HG02938 (cell line): Measurements from ENCODE around the gene KANSL3.
"Not testable (repeated sequence)": the region's sequence is repeated elsewhere in the genome, so short reads cannot be mapped to it uniquely, and the experiment has no call there.

Experiments used
- ATAC-seq: cut with Tn5 transposase; IDR thresholded peaks from one replicate; pipeline ENCODE4 v1.9.1; 2021; ENCODE audit warnings: mild to moderate bottlenecking, moderate library complexity; ENCODE audit not compliant: unreplicated experiment

The KANSL3 gene

DNA sequence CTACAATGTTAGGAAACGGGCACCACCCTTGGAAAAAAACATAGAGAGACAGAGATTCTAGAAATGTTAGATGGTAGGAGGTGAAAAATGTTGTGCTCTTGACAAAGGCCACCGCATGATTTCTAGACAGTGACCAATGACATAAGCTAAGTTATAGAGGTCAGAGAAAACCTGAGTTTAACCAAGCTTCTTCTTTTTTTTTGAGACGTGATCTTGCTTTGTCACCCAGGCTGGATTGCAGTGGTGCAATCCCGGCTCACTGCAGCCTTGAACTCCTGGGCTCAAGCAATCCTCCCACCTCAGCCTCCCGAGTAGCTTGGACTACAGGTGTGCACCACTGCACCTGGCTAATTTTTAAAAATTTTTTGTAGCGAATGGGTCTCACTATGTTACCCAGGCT lies 17.4 kb upstream of the KANSL3 start:
- no peak for ATAC-seq

DNA sequence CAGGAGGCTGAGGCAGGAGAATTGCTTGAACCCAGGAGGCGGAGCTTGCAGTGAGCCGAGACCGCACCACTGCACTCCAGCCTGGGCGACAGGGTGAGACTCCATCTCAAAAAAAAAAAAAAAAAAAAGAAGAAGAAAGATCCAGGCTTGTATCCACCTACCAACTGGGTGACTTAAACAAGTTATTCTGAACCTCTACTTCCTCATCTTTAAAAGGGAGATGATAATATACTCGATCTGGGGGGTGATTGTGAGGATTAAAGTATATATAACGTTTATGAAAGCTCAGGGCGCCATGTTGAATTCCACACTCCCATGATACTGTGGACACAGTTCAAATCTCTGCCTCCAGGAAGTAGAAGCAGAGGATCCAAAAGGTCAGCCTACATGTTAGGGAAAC lies 16.7 kb upstream of the KANSL3 start:
- not testable (repeated sequence) for ATAC-seq

DNA sequence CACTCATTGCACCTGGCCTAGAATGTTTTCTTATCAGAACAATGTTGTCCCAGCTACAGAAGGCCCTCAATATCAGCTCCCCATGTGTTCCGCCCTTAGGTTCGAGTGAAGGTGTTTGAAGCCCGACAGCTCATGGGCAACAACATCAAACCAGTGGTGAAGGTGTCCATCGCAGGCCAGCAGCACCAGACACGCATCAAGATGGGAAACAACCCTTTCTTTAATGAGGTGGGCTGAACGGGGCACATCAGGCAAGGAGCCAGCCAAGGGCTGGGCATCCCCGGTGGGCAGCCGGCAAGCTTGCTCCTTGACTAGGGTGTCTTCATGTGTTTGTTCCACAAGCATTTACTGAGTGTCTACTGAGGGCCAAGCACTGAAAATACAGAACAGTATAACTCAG lies 13.7 kb upstream of the KANSL3 start:
- ATAC-seq: no peak

DNA sequence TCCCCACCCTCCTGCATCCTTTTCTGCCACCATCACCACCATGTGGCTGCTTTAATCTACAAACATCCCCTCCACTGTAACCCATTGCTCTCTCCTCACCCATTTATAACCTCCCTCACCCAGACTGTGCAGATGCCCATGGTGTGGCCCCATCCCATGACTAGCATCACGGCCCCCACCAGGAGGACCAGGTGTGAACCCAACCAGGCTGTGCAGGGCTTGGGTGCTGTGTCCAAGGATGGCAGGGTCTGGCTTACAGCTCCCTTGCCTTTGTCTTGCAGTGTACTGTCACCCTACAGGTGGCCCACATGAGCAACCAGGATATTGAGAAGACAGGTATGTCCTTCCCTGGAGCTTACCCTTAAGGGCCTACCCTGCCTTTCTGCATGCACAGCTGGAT lies 11.2 kb upstream of the KANSL3 start:
- ATAC-seq: no peak

DNA sequence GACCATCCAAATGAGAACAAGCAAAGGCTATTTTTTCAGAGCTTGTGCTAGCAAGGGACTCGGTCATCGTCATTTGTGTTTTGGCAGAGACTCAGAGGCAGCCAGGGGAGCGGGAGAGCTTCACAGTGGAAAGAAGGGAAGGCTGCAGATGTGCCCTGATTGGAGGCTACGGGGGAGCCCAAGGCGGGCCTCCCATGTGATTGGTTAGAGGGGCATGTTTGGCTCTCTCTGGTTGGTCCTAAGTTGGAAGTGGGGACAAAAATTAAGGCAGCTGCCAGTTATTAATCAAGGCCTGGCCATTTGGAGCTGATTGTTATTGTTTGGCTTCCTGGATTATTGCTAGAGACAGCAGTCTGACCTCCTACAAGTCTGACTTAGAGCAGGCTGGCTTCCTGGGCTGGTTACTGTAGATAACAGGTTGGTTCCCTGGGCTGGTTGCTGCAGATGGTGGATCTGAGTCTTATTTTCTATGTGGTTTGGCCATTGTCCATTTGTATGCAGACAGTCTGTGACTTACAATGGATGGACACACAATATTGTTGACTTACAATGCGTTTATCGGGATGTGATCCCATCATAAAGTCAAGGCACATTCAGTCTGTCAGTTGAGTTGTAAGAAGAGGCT lies 10.3 kb upstream of the KANSL3 start:
- no peak for ATAC-seq

DNA sequence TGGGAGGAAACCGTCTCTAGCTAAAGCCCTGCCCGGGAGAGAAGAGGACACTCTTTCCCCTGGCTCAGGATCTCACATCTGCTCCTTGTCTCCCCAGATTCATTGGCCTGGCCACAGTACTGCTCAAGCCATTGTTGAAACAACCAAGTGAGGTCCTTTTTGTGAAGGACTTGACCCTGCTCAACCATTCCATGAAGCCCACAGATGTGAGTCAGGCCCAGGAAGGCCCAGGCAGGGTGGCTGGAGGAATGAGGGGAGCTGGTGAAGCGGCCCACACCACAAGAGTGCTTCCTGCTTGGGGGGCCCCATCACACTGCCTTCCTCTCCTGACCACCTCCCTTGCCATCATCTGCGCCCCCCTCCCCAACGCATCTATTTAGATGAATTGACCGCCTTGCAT lies 9.6 kb upstream of the KANSL3 start:
- ATAC-seq: no peak

DNA sequence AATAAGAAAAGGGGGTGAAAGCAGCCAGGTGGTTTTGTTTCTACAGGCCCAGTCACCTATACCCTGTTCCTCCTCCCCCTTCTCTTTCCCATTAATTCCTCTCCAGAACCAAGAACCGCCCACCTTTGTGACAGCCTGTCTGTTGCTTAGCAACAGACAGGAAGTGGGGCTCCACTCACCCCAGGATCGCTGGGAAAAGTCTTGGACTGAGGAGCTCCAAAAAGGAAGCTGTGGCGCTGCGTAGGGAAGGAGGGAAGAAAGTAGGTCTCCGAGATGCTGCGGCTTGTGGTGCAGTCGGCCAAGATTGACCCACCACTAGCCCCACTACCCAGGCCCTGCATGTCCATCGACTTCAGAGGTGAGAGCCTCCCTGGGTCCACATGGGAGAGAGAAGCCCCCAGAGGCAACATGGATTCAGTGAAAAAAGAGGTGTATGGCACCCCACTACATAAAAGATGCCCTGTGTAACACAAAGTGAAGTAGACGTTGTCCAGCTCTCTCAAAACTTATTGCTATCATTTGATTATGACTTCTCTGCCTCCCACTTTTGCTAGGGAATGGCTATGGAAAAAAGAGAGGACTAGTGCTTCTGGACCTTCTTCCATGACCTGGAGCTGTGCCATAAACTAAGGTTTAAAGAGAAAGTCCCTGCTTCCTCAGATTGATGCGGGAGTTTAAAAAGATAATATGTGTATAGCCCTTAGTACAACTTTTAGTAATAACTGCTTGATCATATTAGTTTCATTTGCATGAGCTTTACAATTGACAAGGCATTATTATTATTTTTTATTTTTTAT lies 4.7 kb upstream of the KANSL3 start, which contains the start of gene FER1L5:
Gene FER1L5, plus strand, starts transcription at position 201 of the 797 bp plus-strand sequence. Its CDS starts 73 bp downstream, at position 274.
- no peak for ATAC-seq

DNA sequence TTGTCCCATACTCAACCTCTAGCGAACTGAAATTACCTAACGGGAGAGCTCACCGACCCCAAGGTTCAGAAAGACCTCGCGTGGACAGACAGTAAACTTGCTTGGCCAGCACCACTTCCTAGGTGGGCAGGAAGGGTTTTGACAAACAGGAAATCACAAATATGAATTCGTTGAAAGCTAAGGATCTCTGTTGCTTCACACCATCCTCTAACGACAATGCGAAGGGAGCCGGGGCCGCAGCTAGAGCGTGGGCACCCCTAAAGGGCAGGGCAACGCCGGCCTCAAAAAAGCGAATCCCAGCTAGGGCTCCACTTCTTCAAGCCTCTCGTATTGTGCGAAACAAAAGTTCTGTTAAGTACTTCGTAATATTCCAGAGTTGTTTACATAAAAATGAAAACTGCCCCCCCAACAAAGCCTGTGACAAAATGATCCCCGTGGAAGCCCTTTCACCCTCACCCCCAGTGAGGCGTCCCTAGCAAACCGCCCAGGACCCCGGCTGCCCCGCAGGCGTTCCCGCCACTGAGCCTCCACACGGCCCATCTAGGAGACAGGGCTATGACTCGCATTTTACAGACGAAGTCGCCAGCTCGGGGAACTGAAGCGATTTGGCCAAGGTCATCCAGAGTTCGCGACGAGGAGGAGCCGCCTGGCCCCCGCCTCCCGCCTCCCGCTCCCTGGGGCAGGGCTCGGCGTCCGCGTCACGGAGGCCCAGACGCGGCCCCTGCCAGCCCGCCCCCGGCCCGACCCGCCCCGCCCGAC lies 548 bp downstream of the KANSL3 start:
- ATAC-seq: peak; percentile 61

DNA sequence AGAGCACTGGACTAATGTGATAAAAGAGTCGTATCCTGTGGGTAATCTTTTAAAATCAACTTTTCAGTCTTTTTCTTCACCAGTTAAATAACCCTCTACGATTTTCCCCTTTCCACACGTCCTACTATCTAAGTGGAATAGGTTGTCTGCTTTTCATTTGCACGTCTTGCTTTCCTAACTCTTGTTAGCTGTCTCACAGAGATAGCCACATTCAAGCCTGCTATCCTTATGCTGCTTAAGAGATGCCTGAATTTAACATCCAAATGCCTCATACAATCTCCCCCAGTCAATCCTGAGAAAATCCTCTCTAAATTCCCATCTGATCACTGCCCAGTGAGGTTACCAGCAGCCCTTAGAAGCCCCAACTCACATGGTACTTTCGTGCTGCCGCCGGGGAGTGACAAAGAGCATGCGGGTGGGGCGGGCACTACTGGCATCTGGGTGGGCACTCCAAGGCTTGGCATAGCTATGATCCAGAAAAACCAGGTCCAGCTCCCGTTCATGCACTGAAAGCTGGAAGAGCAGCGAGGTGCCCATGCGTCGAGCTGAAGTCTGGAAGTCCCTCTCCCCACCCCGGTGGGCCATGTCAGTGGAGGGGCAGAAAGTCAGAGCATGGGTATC lies 1.5 kb downstream of the KANSL3 start:
- no peak for ATAC-seq

DNA sequence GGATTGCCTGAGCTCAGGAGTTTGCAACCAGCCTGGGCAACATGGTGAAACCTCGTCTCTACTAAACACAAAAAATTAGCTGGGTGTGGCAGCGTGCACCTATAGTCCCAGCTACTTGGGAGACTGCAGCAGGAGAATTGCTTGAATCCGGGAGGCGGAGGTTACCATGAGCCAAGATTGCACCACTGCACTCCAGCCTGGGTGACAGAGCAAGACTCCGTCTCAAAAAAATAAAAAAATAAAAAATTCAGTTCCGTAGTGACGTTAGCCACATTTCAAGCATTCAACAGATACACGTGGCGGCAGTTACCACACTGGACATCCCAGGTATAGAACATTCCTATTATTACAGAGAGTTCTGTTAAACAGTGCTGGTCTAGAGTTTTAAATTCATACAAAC lies 4.5 kb downstream of the KANSL3 start:
- no peak for ATAC-seq

DNA sequence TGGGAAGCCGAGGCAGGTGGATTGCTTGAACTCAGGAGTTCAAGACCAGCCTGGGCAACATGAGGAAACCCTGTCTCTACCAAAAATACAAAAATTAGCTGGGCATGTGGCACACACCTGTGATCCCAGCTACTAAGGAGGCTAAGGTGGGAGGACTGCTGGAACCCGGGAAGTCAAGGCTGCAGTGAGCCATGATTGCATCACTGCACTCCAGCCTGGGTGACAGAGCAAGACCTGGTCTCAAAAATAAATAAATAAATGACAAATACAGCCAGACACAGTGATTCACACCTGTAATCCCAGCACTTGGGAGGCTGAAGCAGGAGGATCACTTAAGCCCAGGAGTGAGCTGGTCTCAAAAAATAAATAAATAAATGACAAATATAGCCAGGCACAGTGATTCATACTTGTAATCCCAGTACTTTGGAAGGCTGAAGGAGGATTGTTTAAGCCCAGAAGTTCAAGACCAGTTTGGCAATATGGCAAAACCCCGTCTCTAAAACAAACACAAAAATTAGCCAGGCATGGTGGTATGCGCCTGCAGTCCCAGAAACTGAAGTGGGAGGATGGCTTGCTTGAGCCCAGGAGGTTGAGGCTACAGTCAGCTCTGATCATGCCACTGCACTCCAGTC lies 6.2 kb downstream of the KANSL3 start:
- no peak for ATAC-seq

DNA sequence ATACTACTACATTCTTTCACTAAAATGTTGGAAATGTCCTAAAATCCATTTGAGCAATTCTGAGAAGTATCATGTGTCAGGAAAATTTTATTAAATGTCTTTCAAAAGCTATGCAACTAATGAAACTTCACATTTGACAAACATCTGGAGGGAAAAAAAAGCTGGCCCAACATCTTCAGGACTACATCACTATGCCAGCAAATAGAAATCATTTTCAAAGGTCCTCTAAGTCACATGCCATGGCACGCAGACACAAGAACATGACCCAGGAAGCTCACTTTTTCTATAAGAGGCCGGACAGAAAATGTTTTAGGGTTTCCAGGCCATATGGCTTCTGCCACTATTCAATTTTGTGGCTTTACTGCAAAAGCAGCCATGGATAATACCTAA lies 11.6 kb downstream of the KANSL3 start:
- no peak for ATAC-seq

DNA sequence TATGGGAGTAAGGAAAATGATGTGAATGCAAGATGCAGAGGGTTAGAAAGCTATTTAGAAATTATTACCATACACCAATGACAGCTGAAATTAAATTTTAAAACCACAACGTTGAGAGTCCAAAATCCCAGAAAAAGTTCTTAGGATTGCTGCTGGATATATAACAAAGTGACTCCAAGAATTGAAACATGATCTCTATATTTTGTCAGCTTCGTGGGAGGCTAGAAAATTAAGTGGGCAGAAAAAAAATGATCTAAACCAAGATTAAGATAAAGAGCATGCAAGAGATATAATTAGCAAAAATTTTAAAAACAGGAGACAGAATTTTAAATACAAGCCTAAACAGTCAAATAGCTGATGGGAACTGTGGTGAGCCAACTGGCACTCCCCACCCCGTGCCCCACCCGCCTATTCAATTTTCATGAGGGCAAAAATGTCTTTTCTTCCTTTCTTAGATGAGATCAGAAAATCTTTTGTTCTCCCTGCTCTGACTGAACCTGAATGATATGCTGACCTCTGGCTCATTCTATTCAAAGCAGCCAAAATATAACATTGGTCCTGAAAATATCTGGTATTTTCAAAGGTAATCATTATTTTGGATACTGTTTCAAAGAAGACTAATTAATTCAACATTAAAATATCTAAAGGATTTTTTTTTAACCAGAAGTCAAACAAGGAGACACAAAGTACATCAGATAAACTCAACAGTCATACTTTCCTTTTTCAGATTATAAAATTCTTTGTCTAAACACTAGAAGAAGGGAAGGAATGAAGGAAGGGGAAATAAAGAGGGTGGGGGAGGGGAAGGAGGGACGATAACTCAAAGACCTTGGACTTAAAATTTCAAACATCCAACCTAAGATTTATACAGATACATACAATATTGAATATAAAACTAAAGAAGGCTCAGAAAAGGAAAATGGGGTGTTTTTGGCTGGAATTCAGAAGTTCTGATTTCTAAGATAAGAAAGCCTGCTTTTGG lies 12.2 kb downstream of the KANSL3 start:
- no peak for ATAC-seq

DNA sequence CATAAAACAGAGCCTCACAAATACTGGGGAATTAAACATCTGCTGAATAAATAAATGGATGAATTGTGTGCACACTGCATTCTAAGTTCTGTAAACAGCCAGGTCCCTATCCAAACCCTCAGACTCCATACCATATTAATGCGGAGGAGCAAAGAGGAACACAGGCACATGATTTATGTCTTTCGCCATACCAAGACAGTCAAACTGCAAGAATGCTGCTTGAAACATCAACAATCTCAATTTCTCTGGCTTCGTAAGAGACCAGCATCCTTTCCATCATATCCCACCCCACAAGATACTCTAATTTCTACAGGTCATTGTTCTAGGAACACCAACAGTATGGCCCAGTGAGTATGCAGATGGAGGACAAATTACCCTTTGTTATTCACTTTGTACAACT lies 15.0 kb downstream of the KANSL3 start:
- no peak for ATAC-seq

DNA sequence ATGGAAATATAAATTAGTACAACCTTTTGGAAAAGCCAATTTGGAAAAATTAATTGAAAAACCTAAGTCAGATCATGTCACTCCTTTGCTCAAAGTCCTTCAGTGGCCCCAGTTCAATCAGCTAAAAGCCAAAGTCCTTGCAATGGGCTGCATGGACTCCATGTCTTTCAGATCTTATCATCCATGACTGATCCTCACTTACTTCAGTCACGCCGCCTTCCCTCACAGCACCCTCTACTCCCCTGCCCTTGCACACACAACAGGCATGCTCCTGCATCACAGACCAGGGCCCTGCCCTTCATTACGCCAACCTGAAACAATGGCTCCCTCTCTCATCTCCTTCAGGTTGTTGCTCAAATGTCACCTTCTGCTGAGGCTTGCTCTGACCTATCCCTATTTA lies 15.6 kb downstream of the KANSL3 start:
- no peak for ATAC-seq

DNA sequence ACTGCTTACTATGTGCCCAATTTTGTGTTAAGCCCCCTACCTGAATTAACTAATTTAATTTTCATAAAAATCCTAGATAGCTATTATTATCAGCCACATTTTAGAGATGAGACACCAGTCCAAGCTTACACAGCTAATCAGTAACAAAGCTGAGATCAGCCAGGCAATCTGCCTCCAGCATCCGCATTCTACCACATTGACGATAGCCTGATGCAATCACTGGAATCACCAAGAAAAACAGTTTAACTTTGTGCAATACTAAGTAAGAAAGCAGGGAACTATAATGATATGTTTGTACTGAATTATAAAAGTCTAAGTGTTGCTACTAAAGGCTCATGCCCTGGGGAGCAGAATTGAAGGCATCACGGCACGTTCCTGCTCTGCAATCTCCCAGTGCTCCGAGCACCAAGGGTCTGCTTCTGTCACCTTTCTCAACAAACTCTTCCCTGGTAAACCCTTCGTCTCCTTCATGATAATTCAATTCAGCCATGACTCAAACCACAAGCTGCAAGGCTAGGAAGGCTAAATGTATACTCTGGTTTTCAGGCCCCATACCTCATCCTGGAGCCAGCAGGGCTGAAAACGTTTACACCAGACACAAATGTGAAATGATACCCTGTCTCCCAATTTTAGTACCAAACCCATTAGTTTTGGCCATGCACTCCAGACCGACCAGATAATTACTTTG lies 19.4 kb downstream of the KANSL3 start:
- no peak for ATAC-seq

DNA sequence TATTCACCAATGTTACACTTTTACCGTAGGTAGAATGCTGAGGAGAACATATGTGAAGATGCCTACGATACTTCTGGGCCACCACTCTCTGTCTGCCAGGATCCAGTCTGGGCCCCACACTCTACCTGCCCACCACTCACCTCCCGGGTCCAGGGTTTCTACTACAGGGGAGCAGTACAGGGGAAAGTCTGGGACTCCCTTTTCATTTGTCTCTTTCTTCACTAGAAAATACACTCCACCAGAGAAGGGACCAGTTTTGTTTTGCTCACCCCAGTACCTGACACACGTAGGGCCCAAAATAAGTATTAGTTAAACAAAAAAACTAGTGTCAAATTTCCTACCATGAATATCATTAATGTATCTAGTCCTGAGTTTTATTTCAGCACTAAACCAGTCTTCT lies 21.1 kb downstream of the KANSL3 start:
- no peak for ATAC-seq

DNA sequence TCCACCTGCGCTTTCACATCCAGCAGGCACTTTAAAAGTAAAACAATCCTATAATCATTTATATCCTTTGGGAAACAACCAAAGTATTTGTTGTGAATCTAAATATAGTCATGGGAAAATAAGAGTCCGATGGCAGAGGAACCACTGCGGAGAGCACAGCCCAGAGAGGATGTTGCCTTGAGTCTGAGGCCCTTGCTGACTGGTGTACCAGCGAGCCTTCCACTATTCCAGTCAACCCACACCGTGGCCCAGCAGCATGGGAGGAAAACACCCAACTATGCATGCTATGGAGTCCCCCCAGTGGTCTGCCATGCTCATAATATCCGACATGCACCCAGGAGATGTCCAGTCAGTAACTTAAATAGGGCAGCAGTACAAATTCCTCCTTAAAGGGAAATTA lies 21.6 kb downstream of the KANSL3 start:
- ATAC-seq: no peak

DNA sequence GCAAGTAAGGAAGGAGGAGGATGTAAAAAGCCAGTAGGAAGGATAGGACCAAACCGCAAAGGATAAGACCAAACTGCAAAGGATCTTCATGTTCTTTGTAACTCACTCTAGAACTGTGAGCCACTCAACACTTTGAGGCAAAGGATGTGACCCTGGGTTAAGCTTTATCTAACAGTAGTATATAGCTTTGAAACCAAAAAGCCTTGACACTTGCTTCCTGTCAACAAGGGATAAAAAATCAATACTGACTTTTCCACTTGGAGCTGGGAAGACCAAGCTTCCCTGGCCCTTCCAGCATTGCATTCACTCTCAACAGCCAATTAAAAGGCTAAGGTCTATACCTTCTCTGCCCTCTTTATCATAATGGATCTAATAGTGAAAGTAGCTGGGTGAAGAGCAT lies 22.0 kb downstream of the KANSL3 start:
- no peak for ATAC-seq
